GM23338 (cell line): ENCODE data around the gene IQGAP1. TPM values are rescaled to one million over a fixed set of nuclear protein-coding genes. Genes with fewer than 3 reads are reported as not detected.

Experiments used
- ATAC-seq: fragments of 200-7000 bp; cut with Tn5 transposase; 3 replicates; pipeline ENCODE4 v1.9.1; 2020
- DNase-seq: peaks from one replicate; pipeline ENCODE4 v3.0.0-alpha.2; 2015; ENCODE audit warnings: low spot score
- H2AFZ ChIP-seq: fragments of 200-600 bp; sonication (generic); 2 replicates; pipeline ENCODE4 v1.8.0; 2016; ENCODE audit warnings: antibody characterized with exemption, mild to moderate bottlenecking, moderate library complexity
- H3F3A ChIP-seq: fragments of 200-600 bp; sonication (generic); replicated peaks from 2 replicates; pipeline ENCODE4 v1.8.0; 2017; ENCODE audit warnings: antibody characterized with exemption, mixed run types, low read depth
- H3K27ac ChIP-seq: fragments of 200-600 bp; sonication (generic); 2 replicates; pipeline ENCODE4 v1.6.1; 2016; ENCODE audit warnings: low read depth
- H3K27me3 ChIP-seq: fragments of 200-600 bp; sonication (generic); 2 replicates; pipeline ENCODE4 v1.8.0; 2016; ENCODE audit warnings: mild to moderate bottlenecking, mixed run types, moderate library complexity; ENCODE audit not compliant: insufficient read depth
- H3K36me3 ChIP-seq: fragments of 200-600 bp; sonication (generic); 2 replicates; pipeline ENCODE4 v1.8.0; 2016; ENCODE audit warnings: mild to moderate bottlenecking; ENCODE audit not compliant: insufficient read depth
- H3K4me1 ChIP-seq: fragments of 200-600 bp; sonication (generic); 2 replicates; pipeline ENCODE4 v1.8.0; 2016; ENCODE audit warnings: mild to moderate bottlenecking, moderate library complexity; ENCODE audit not compliant: insufficient read depth
- H3K4me2 ChIP-seq: fragments of 200-600 bp; sonication (generic); 2 replicates; pipeline ENCODE4 v1.7.1; 2017; ENCODE audit warnings: mixed run types
- H3K4me3 ChIP-seq: fragments of 200-600 bp; sonication (generic); 2 replicates; pipeline ENCODE4 v1.6.1; 2016; ENCODE audit warnings: mixed run types
- H3K79me2 ChIP-seq: fragments of 200-600 bp; sonication (generic); replicated peaks from 2 replicates; pipeline ENCODE4 v1.8.0; 2017; ENCODE audit warnings: mild to moderate bottlenecking; ENCODE audit not compliant: insufficient read depth
- H3K9me2 ChIP-seq: fragments of 200-600 bp; sonication (generic); 2 replicates; pipeline ENCODE4 v1.8.0; 2017; ENCODE audit not compliant: insufficient read depth
- H4K20me1 ChIP-seq: fragments of 200-600 bp; sonication (generic); replicated peaks from 2 replicates; pipeline ENCODE4 v1.8.0; 2017; ENCODE audit warnings: mild to moderate bottlenecking; ENCODE audit not compliant: insufficient read depth
- H3K27ac Mint-ChIP-seq: 2 replicates; pipeline ENCODE4 v1.8.0; 2020; ENCODE audit warnings: inconsistent platforms, mild to moderate bottlenecking, moderate library complexity, mixed read lengths
- H3K27me3 Mint-ChIP-seq: 3 replicates; pipeline ENCODE4 v1.8.0; 2022; ENCODE audit warnings: low read depth, mild to moderate bottlenecking, moderate library complexity, mixed read lengths, inconsistent platforms; ENCODE audit not compliant: insufficient read depth, poor library complexity
- H3K36me3 Mint-ChIP-seq: 3 replicates; pipeline ENCODE4 v1.8.0; 2021; ENCODE audit warnings: low read depth, mild to moderate bottlenecking, inconsistent platforms, moderate library complexity, mixed read lengths
- H3K4me1 Mint-ChIP-seq: 3 replicates; pipeline ENCODE4 v1.8.0; 2020; ENCODE audit warnings: mild to moderate bottlenecking, inconsistent platforms, mixed read lengths
- H3K4me3 Mint-ChIP-seq: 3 replicates; pipeline ENCODE4 v1.8.0; 2021; ENCODE audit warnings: moderate library complexity, mild to moderate bottlenecking, inconsistent platforms, mixed read lengths
- H3K9me3 Mint-ChIP-seq: 3 replicates; pipeline ENCODE4 v1.8.0; 2020; ENCODE audit warnings: moderate library complexity, mild to moderate bottlenecking, inconsistent platforms, mixed read lengths
- CREB1 ChIP-seq: fragments of 250-450 bp; sonication (Bioruptor Pico); IDR thresholded peaks from 2 replicates; pipeline ENCODE4 v1.5.0; 2020; ENCODE audit warnings: low read depth, mild to moderate bottlenecking, moderate library complexity
- EZH2phosphoT487 ChIP-seq: fragments of 200-600 bp; sonication (generic); IDR thresholded peaks from one replicate; pipeline ENCODE4 v1.8.1; 2018; ENCODE audit warnings: antibody characterized with exemption; ENCODE audit not compliant: unreplicated experiment
- REST ChIP-seq: IDR thresholded peaks from one replicate; pipeline ENCODE4 v1.6.1; 2018; ENCODE audit warnings: antibody characterized with exemption; ENCODE audit not compliant: unreplicated experiment
- STAT1 ChIP-seq: IDR thresholded peaks from one replicate; pipeline ENCODE4 v1.6.1; 2016; ENCODE audit warnings: antibody characterized with exemption; ENCODE audit not compliant: unreplicated experiment
- ZNF331 ChIP-seq: fragments of 250-450 bp; sonication (Bioruptor Pico); IDR thresholded peaks from 2 replicates; pipeline ENCODE4 v1.5.0; 2020; ENCODE audit warnings: low read depth, mild to moderate bottlenecking, moderate library complexity
- ZNF462 ChIP-seq: fragments of 250-450 bp; sonication (Bioruptor Pico); IDR thresholded peaks from 2 replicates; pipeline ENCODE4 v1.5.0; 2020; ENCODE audit warnings: mild to moderate bottlenecking, moderate library complexity
- polyA plus RNA-seq: library from polyadenylated mRNA; unstranded; fragments of >200 nt; fragmentation: Nextera tagmentation; extraction: Ambion mirVana; gene quantifications from 2 replicates; pipeline ENCODE4 v1.2.1, GENCODE V29; 2016
- total RNA-seq: library from RNA; depleted of rRNA; stranded (reverse); fragments of >200 nt; shearing (Covaris generic); gene quantifications from 2 replicates; pipeline ENCODE4 v1.2.3, GENCODE V29; 2014

IQGAP1 gene
- total and polyA plus RNA-seq, 2 experiments from 2014 or later: 92.7 to 159 TPM

GRCh38 chr15:90512981-90513380 is 124.9 kb downstream of the IQGAP1 start (continued):
- no peak for TF ChIP-seq ZNF462

- no peak for DNase-seq
- H3K36me3 Mint-ChIP-seq: peaks cover 5% of the 10 kb centered on the region; the same call in 1 of the 3 replicates
- no peaks in the 10 kb centered on the region for H3K27me3 ChIP-seq
- H3K4me3 ChIP-seq: no peak overlapping the region
- H3K4me3 Mint-ChIP-seq: no peak overlapping the region
- no peaks in the 10 kb centered on the region for H3K27me3 Mint-ChIP-seq
- H4K20me1 ChIP-seq: no peaks in the 10 kb centered on the region
- no peaks in the 10 kb centered on the region; the same call in 1 of the 2 replicates for H3K9me2 ChIP-seq
- no peaks in the 10 kb centered on the region for H3F3A ChIP-seq
- no peaks in the 10 kb centered on the region for H3K4me1 Mint-ChIP-seq
- no peaks in the 10 kb centered on the region for H3K36me3 ChIP-seq
- no peak for ATAC-seq
- peaks cover 23% of the 10 kb centered on the region for H3K9me3 Mint-ChIP-seq
- no peak overlapping the region for H3K27ac ChIP-seq
- no peaks in the 10 kb centered on the region for H3K79me2 ChIP-seq
- H3K4me1 ChIP-seq: 0 out of 2 replicates have a peak, but pooled peaks cover 4% of the 10 kb centered on the region
- no peak overlapping the region for H3K4me2 ChIP-seq
- no peak overlapping the region for H3K27ac Mint-ChIP-seq
- H2AFZ ChIP-seq: no peak overlapping the region
- TF ChIP-seq CREB1 (CRISPR knock-in tag) (no peak), ZNF331 (CRISPR knock-in tag) (no peak), ZNF462 (no peak), STAT1 (no peak), REST (no peak), EZH2phosphoT487 (no peak)
These were observed 125.4 kb downstream of the IQGAP1 start for GRCh38 chr15:90513448-90513847.
